ENCODE results near the gene LGR4.

- no peak for TF ChIP-seq CTCF (conservative IDR thresholded peaks at IDR 0.05; ENCODE audit: low read depth, low read length)
- TF ChIP-seq, protein P1, sequence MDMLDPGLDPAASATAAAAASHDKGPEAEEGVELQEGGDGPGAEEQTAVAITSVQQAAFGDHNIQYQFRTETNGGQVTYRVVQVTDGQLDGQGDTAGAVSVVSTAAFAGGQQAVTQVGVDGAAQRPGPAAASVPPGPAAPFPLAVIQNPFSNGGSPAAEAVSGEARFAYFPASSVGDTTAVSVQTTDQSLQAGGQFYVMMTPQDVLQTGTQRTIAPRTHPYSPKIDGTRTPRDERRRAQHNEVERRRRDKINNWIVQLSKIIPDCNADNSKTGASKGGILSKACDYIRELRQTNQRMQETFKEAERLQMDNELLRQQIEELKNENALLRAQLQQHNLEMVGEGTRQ (IDR thresholded peaks at IDR 0.05; ENCODE audit: low read depth, low read length): no peak
- no peak for TF ChIP-seq FOS (IDR thresholded peaks at IDR 0.05; ENCODE audit: low read depth, low read length)
These were observed 70.7 kb downstream of the LGR4 start for GRCh38 chr11:27401833-27402316.

Measured in IMR-90 (cell line).